Tibial nerve (tissue), 4 donors: ENCODE data around the gene C16orf74. TPM values are rescaled to one million over a fixed set of nuclear protein-coding genes. Genes with fewer than 3 reads are reported as not detected.

ENCODE experiments used
- DNase-seq, 2 donors: peaks; one replicate each; pipeline ENCODE4 v3.0.0-alpha.2; 2019; ENCODE audit warnings: low spot score in 2 of 2
- H3K27ac ChIP-seq, 4 donors: fragments of 200-600 bp; sonication (generic) in 3 of 4; one replicate each; pipeline ENCODE4 v1.5.1; 2017 to 2019; ENCODE audit warnings: mild to moderate bottlenecking in 1 of 4
- H3K27me3 ChIP-seq, 2 donors: fragments of 200-600 bp; sonication (generic) in 1 of 2; one replicate each; pipeline versions ENCODE4 v1.5.1 to v1.6.0; 2017 to 2019
- H3K36me3 ChIP-seq, 3 donors: fragments of 200-600 bp; sonication (generic); one replicate each; pipeline ENCODE4 v1.5.1; 2018 to 2019
- H3K4me1 ChIP-seq, 4 donors: fragments of 200-600 bp; sonication (generic) in 3 of 4; one replicate each; pipeline ENCODE4 v1.5.1; 2017 to 2019
- H3K4me3 ChIP-seq, 4 donors: fragments of 200-600 bp; sonication (generic) in 3 of 4; one replicate each; pipeline ENCODE4 v1.5.1; 2017 to 2019; ENCODE audit warnings: mild to moderate bottlenecking in 1 of 4, moderate library complexity in 1 of 4
- H3K9me3 ChIP-seq, 4 donors: fragments of 200-600 bp; sonication (generic) in 3 of 4; one replicate each; pipeline ENCODE4 v1.5.1; 2017 to 2019
- CTCF ChIP-seq, 5 experiments: fragments of 200-600 bp in 3 of 5; fragments of 450-650 bp in 2 of 5; sonication (generic) in 3 of 5; IDR thresholded peaks; one replicate each; pipeline ENCODE4 v1.5.1; 2016 to 2019; ENCODE audit warnings: antibody characterized with exemption in 5 of 5, mild to moderate bottlenecking in 3 of 5, moderate library complexity in 2 of 5
- EP300 ChIP-seq, 2 donors: sonication (generic); formaldehyde crosslinking; IDR thresholded peaks; one replicate each; pipeline ENCODE4 v1.6.1; 2017; ENCODE audit warnings: antibody characterized with exemption in 2 of 2, mild to moderate bottlenecking in 1 of 2
- POLR2A ChIP-seq, 2 donors: fragments of 450-650 bp; IDR thresholded peaks; one replicate each; pipeline ENCODE4 v1.6.1; 2017; ENCODE audit warnings: antibody characterized with exemption in 2 of 2, mild to moderate bottlenecking in 2 of 2, moderate library complexity in 2 of 2
- WGBS, 2 donors: methylation state at CpG; one replicate each; pipeline ENCODE4 v1.1.5; 2018; 5-methylcytosine and 5-hydroxymethylcytosine counted together
- total RNA-seq, 4 donors: library from RNA; depleted of rRNA; stranded (reverse); fragments of >200 nt; gene quantifications; one replicate each; pipeline ENCODE4 v1.1.0, GENCODE V29; 2016

The C16orf74 gene
- total RNA-seq, 4 donors from 2014 or later, result 1.5 to 2.5 TPM; not detected in 2

- Histone ChIP-seq H3K27ac (no peak overlapping the region), H3K27me3 (no peaks in the 10 kb centered on the region), H3K9me3 (no peaks in the 10 kb centered on the region), H3K36me3 (peaks cover 3 to 98% (median 57%) of the 10 kb centered on the region in 3 donors), H3K4me1 (no peaks in the 10 kb centered on the region), H3K4me3 (no peak overlapping the region)
- DNase-seq, result no peak
- TF ChIP-seq CTCF (IDR thresholded peaks at IDR 0.05) (no peak), EP300 (IDR thresholded peaks at IDR 0.05) (no peak), POLR2A (IDR thresholded peaks at IDR 0.05) (no peak)
- 71 to 78% methylated on average over 10 to 12 of the region's 12 CpGs for WGBS, 2 donors
These were observed 87.0 kb downstream of the C16orf74 start for GRCh38 chr16:85663891-85664321.

- DNase-seq, result no peak
- WGBS, 2 donors, result 91 to 92% methylated on average over 37 to 38 of the region's 38 CpGs
- TF ChIP-seq POLR2A (IDR thresholded peaks at IDR 0.05) (no peak), EP300 (IDR thresholded peaks at IDR 0.05) (no peak), CTCF (IDR thresholded peaks at IDR 0.05) (no peak)
These were observed 87.7 kb downstream of the C16orf74 start for GRCh38 chr16:85662976-85663830.

GRCh38 chr16:85662482-85662812 lies 88.4 kb downstream of the C16orf74 start:
- 83% methylated on average over 3 of the region's 3 CpGs; no CpG with 5 or more reads in 1 of the 2 donors for WGBS, 2 donors
- Histone ChIP-seq H3K36me3 (peaks cover 3 to 98% (median 58%) of the 10 kb centered on the region in 3 donors), H3K27me3 (no peaks in the 10 kb centered on the region), H3K4me1 (no peaks in the 10 kb centered on the region), H3K9me3 (no peaks in the 10 kb centered on the region), H3K4me3 (no peak overlapping the region), H3K27ac (no peak overlapping the region)
- DNase-seq, result no peak
- TF ChIP-seq CTCF (IDR thresholded peaks at IDR 0.05) (no peak), POLR2A (IDR thresholded peaks at IDR 0.05) (no peak), EP300 (IDR thresholded peaks at IDR 0.05) (no peak)

More at GRCh38 chr16:85662976-85663830, 87.7 kb downstream of the C16orf74 start:
- Histone ChIP-seq H3K27ac (no peak overlapping the region), H3K4me1 (no peaks in the 10 kb centered on the region), H3K36me3 (peaks cover 3 to 98% (median 56%) of the 10 kb centered on the region in 3 donors), H3K27me3 (no peaks in the 10 kb centered on the region), H3K9me3 (no peaks in the 10 kb centered on the region), H3K4me3 (no peak overlapping the region)

GRCh38 chr16:85661740-85662481 lies 89.0 kb downstream of the C16orf74 start:
- Histone ChIP-seq H3K4me1 (no peaks in the 10 kb centered on the region), H3K4me3 (no peak overlapping the region), H3K36me3 (peaks cover 3 to 98% (median 55%) of the 10 kb centered on the region in 3 donors), H3K27ac (no peak overlapping the region), H3K9me3 (no peaks in the 10 kb centered on the region), H3K27me3 (no peaks in the 10 kb centered on the region)
- TF ChIP-seq POLR2A (IDR thresholded peaks at IDR 0.05) (no peak), EP300 (IDR thresholded peaks at IDR 0.05) (no peak)
- no peak for DNase-seq
- 78 to 80% methylated on average over 21 to 24 of the region's 26 CpGs for WGBS, 2 donors

GRCh38 chr16:85660843-85661739 lies 89.8 kb downstream of the C16orf74 start:
- Histone ChIP-seq H3K27me3 (no peaks in the 10 kb centered on the region), H3K36me3 (peaks cover 3 to 98% (median 51%) of the 10 kb centered on the region in 3 donors), H3K4me1 (no peaks in the 10 kb centered on the region), H3K27ac (no peak overlapping the region), H3K9me3 (no peaks in the 10 kb centered on the region), H3K4me3 (no peak overlapping the region)
- 94 to 95% methylated on average over 28 to 36 of the region's 42 CpGs for WGBS, 2 donors
- no peak for DNase-seq
- no peak for TF ChIP-seq EP300 (IDR thresholded peaks at IDR 0.05)
- no peak for TF ChIP-seq CTCF (IDR thresholded peaks at IDR 0.05)
- no peak for TF ChIP-seq POLR2A (IDR thresholded peaks at IDR 0.05)
